ENCODE measurements around the gene CBX4.

- no peak for TF ChIP-seq CTCF (tag by site-specific recombination; IDR thresholded peaks at IDR 0.05)
- TF ChIP-seq ZNF121 (tag by site-specific recombination; IDR thresholded peaks at IDR 0.05), result no peak
- TF ChIP-seq ZNF335 (tag by site-specific recombination; conservative IDR thresholded peaks at IDR 0.05), result no peak
- no peak for TF ChIP-seq REST (tag by site-specific recombination; IDR thresholded peaks at IDR 0.05)
- TF ChIP-seq TRIM28 (IDR thresholded peaks at IDR 0.05; ENCODE audit: borderline replicate concordance, low read length), result no peak
- no peak for TF ChIP-seq ZNF138 (tag by site-specific recombination; IDR thresholded peaks at IDR 0.05; ENCODE audit: borderline replicate concordance)
- no peak for TF ChIP-seq ZBTB21 (tag by site-specific recombination; IDR thresholded peaks at IDR 0.05)
- TF ChIP-seq ZNF23 (tag by site-specific recombination; IDR thresholded peaks at IDR 0.05; ENCODE audit: borderline replicate concordance), result no peak
- no peak for TF ChIP-seq ZSCAN5A (tag by site-specific recombination; IDR thresholded peaks at IDR 0.05)
- TF ChIP-seq, protein P1, sequence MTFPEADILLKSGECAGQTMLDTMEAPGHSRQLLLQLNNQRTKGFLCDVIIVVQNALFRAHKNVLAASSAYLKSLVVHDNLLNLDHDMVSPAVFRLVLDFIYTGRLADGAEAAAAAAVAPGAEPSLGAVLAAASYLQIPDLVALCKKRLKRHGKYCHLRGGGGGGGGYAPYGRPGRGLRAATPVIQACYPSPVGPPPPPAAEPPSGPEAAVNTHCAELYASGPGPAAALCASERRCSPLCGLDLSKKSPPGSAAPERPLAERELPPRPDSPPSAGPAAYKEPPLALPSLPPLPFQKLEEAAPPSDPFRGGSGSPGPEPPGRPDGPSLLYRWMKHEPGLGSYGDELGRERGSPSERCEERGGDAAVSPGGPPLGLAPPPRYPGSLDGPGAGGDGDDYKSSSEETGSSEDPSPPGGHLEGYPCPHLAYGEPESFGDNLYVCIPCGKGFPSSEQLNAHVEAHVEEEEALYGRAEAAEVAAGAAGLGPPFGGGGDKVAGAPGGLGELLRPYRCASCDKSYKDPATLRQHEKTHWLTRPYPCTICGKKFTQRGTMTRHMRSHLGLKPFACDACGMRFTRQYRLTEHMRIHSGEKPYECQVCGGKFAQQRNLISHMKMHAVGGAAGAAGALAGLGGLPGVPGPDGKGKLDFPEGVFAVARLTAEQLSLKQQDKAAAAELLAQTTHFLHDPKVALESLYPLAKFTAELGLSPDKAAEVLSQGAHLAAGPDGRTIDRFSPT (tag by site-specific recombination; IDR thresholded peaks at IDR 0.05), result no peak
- TF ChIP-seq ZNF324 (tag by site-specific recombination; IDR thresholded peaks at IDR 0.05), result no peak
These were observed 6.3 kb upstream of the CBX4 start for GRCh38 chr17:79845601-79845949.
